PFSK-1 (cell line): ENCODE data around the gene KRTAP9-9.

Source experiments
- FOXP2 ChIP-seq: optimal IDR thresholded peaks from 2 replicates; pipeline ENCODE3; 2011; ENCODE audit warnings: borderline replicate concordance, control low read depth, inconsistent platforms; ENCODE audit not compliant: insufficient read depth; ENCODE audit errors: extremely low read length, extremely low read depth
- POLR2AphosphoS5 ChIP-seq: IDR thresholded peaks from 2 replicates; pipeline ENCODE4 v1.6.1; 2012; ENCODE audit warnings: low read depth, mild to moderate bottlenecking, control low read depth, low read length, moderate library complexity
- SIN3A ChIP-seq: IDR thresholded peaks from 2 replicates; pipeline ENCODE4 v1.6.1; 2012; ENCODE audit warnings: mild to moderate bottlenecking, low read length, moderate library complexity, borderline replicate concordance; ENCODE audit not compliant: insufficient read depth
- TAF1 ChIP-seq: IDR thresholded peaks from 2 replicates; pipeline ENCODE4 v1.6.1; 2012; ENCODE audit warnings: low read length, control low read depth, borderline replicate concordance; ENCODE audit not compliant: insufficient read depth
- TF ChIP-seq, protein P1 (sequence below), 2 experiments: IDR thresholded peaks; 2 replicates each; pipeline versions ENCODE4 v1.6.1 to v1.8.0; 2011 to 2012; ENCODE audit warnings: low read depth in 2 of 2, low read length in 2 of 2, control low read depth in 1 of 2, inconsistent platforms in 1 of 2, mild to moderate bottlenecking in 1 of 2, moderate library complexity in 1 of 2; ENCODE audit not compliant: insufficient read depth in 1 of 2

DNA sequence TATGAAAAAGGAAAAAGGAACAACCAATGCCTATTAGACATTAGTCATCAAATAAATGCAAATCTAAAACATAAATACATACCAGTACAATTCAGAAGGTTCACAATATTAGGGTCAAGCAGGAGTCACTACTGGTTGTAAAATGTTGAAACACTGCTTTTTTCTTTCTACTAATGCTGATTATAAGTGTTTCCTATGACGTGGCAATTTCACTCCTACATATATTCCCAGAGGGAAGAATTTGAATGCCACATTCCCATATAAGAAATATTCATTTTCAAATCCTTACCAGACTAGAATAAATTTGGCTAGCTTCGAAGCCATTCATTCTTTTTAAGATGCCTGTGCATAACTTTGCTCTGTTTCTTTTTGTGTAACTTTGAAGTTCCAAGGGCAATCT is 31.4 kb upstream of the KRTAP9-9 start:
- TF ChIP-seq POLR2AphosphoS5 (no peak), SIN3A (no peak), TAF1 (no peak), FOXP2 (no peak)
- TF ChIP-seq, protein P1, sequence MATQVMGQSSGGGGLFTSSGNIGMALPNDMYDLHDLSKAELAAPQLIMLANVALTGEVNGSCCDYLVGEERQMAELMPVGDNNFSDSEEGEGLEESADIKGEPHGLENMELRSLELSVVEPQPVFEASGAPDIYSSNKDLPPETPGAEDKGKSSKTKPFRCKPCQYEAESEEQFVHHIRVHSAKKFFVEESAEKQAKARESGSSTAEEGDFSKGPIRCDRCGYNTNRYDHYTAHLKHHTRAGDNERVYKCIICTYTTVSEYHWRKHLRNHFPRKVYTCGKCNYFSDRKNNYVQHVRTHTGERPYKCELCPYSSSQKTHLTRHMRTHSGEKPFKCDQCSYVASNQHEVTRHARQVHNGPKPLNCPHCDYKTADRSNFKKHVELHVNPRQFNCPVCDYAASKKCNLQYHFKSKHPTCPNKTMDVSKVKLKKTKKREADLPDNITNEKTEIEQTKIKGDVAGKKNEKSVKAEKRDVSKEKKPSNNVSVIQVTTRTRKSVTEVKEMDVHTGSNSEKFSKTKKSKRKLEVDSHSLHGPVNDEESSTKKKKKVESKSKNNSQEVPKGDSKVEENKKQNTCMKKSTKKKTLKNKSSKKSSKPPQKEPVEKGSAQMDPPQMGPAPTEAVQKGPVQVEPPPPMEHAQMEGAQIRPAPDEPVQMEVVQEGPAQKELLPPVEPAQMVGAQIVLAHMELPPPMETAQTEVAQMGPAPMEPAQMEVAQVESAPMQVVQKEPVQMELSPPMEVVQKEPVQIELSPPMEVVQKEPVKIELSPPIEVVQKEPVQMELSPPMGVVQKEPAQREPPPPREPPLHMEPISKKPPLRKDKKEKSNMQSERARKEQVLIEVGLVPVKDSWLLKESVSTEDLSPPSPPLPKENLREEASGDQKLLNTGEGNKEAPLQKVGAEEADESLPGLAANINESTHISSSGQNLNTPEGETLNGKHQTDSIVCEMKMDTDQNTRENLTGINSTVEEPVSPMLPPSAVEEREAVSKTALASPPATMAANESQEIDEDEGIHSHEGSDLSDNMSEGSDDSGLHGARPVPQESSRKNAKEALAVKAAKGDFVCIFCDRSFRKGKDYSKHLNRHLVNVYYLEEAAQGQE (IDR thresholded peaks at IDR 0.05; ENCODE audit: insufficient read depth in 1 of 2, low read depth in 2 of 2, low read length in 2 of 2): no peak
